PFSK-1 (cell line): Measurements from ENCODE around the gene CD63.

Experiments used
- FOXP2 ChIP-seq: optimal IDR thresholded peaks from 2 replicates; pipeline ENCODE3; 2011; ENCODE audit warnings: borderline replicate concordance, control low read depth, inconsistent platforms; ENCODE audit not compliant: insufficient read depth; ENCODE audit errors: extremely low read length, extremely low read depth
- POLR2AphosphoS5 ChIP-seq: IDR thresholded peaks from 2 replicates; pipeline ENCODE4 v1.6.1; 2012; ENCODE audit warnings: low read depth, mild to moderate bottlenecking, control low read depth, low read length, moderate library complexity
- SIN3A ChIP-seq: IDR thresholded peaks from 2 replicates; pipeline ENCODE4 v1.6.1; 2012; ENCODE audit warnings: mild to moderate bottlenecking, low read length, moderate library complexity, borderline replicate concordance; ENCODE audit not compliant: insufficient read depth
- TAF1 ChIP-seq: IDR thresholded peaks from 2 replicates; pipeline ENCODE4 v1.6.1; 2012; ENCODE audit warnings: low read length, control low read depth, borderline replicate concordance; ENCODE audit not compliant: insufficient read depth
- TF ChIP-seq, protein P1 (sequence below), 2 experiments: IDR thresholded peaks; 2 replicates each; pipeline versions ENCODE4 v1.6.1 to v1.8.0; 2011 to 2012; ENCODE audit warnings: low read depth in 2 of 2, low read length in 2 of 2, control low read depth in 1 of 2, inconsistent platforms in 1 of 2, mild to moderate bottlenecking in 1 of 2, moderate library complexity in 1 of 2; ENCODE audit not compliant: insufficient read depth in 1 of 2

GRCh38 chr12:55713721-55714120 lies 15.1 kb downstream of the CD63 start:
- TF ChIP-seq, protein P1, sequence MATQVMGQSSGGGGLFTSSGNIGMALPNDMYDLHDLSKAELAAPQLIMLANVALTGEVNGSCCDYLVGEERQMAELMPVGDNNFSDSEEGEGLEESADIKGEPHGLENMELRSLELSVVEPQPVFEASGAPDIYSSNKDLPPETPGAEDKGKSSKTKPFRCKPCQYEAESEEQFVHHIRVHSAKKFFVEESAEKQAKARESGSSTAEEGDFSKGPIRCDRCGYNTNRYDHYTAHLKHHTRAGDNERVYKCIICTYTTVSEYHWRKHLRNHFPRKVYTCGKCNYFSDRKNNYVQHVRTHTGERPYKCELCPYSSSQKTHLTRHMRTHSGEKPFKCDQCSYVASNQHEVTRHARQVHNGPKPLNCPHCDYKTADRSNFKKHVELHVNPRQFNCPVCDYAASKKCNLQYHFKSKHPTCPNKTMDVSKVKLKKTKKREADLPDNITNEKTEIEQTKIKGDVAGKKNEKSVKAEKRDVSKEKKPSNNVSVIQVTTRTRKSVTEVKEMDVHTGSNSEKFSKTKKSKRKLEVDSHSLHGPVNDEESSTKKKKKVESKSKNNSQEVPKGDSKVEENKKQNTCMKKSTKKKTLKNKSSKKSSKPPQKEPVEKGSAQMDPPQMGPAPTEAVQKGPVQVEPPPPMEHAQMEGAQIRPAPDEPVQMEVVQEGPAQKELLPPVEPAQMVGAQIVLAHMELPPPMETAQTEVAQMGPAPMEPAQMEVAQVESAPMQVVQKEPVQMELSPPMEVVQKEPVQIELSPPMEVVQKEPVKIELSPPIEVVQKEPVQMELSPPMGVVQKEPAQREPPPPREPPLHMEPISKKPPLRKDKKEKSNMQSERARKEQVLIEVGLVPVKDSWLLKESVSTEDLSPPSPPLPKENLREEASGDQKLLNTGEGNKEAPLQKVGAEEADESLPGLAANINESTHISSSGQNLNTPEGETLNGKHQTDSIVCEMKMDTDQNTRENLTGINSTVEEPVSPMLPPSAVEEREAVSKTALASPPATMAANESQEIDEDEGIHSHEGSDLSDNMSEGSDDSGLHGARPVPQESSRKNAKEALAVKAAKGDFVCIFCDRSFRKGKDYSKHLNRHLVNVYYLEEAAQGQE (IDR thresholded peaks at IDR 0.05; ENCODE audit: insufficient read depth in 1 of 2, low read depth in 2 of 2, low read length in 2 of 2) = no peak
- no peak for TF ChIP-seq POLR2AphosphoS5
- no peak for TF ChIP-seq TAF1
- TF ChIP-seq SIN3A = no peak
- no peak for TF ChIP-seq FOXP2
